GM12875 (cell line): ENCODE data around the gene ZNF316.

Source experiments
- H3K4me3 ChIP-seq: one replicate; pipeline ENCODE4 v1.5.1; 2011; ENCODE audit warnings: low read depth, low read length, control low read depth
- TF ChIP-seq, protein P1 (sequence below): IDR thresholded peaks from 2 replicates; pipeline ENCODE4 v1.5.1; 2011; ENCODE audit warnings: low read depth, mild to moderate bottlenecking, control low read depth, inconsistent platforms, low read length, moderate library complexity, borderline replicate concordance; ENCODE audit not compliant: insufficient read depth

Gene ZNF316

DNA sequence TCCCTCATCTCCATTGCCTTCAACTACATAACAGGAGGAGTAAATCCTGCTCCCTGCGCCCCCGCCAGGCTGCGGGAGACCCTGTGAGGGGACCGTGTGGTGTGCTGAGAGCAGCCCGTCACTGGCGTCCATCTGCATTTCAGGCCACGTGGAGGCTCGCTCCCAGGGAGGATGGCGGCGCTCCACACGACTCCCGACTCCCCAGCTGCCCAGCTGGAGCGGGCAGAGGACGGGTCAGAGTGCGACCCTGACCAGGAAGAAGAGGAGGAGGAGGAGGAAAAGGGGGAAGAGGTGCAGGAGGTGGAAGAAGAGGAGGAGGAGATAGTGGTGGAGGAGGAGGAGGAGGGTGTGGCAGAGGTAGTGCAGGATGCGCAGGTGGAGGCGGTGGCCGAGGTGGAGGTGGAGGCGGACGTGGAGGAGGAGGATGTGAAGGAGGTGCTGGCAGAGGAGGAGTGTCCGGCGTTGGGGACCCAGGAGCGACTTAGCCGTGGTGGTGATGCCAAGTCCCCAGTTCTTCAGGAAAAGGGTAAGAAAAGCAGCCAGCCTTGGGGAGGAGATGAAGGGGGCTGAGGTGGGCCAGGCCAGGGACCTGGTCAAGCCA, 5.2 kb downstream of the ZNF316 start:
- TF ChIP-seq, protein P1, sequence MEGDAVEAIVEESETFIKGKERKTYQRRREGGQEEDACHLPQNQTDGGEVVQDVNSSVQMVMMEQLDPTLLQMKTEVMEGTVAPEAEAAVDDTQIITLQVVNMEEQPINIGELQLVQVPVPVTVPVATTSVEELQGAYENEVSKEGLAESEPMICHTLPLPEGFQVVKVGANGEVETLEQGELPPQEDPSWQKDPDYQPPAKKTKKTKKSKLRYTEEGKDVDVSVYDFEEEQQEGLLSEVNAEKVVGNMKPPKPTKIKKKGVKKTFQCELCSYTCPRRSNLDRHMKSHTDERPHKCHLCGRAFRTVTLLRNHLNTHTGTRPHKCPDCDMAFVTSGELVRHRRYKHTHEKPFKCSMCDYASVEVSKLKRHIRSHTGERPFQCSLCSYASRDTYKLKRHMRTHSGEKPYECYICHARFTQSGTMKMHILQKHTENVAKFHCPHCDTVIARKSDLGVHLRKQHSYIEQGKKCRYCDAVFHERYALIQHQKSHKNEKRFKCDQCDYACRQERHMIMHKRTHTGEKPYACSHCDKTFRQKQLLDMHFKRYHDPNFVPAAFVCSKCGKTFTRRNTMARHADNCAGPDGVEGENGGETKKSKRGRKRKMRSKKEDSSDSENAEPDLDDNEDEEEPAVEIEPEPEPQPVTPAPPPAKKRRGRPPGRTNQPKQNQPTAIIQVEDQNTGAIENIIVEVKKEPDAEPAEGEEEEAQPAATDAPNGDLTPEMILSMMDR: no peak
- H3K4me3 ChIP-seq: no peak overlapping the region

DNA sequence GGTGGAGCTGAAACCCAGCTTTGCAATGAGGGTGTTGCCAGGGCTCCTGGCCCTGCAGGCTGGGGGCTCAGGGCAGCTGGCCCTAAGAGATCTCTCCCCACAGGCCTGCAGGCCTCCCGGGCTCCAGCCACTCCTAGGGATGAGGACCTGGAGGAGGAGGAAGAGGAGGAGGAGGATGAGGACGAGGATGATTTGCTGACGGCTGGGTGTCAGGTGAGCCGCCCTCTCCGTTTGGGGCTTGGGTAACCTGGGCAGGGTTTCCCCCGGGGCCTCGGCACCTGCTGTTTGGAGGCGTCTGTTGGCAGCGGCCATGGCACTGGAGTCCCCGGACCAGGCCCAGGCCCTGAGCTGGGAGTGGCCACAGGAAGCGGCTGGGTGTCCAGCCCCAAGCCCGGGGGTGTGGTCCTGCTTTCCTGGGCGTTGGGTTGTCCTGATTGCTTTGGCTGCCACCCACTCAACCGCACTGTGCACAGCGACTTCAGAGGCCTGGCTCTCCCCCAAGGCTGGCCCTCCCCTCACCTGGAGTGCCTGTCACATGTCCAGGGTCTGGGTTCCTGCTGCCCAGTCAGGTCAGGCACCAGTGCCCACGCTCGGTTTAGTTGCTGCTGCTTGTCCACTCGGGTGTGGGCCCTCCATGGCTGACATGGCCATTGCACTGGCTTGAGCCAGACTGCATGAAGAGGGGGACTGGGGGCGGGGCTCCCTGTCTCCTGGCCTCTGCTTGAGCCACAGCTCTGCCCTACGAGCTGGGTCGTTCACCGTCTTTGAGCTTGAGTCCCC, 5.9 kb downstream of the ZNF316 start:
- TF ChIP-seq, protein P1: no peak
- no peak overlapping the region for H3K4me3 ChIP-seq

DNA sequence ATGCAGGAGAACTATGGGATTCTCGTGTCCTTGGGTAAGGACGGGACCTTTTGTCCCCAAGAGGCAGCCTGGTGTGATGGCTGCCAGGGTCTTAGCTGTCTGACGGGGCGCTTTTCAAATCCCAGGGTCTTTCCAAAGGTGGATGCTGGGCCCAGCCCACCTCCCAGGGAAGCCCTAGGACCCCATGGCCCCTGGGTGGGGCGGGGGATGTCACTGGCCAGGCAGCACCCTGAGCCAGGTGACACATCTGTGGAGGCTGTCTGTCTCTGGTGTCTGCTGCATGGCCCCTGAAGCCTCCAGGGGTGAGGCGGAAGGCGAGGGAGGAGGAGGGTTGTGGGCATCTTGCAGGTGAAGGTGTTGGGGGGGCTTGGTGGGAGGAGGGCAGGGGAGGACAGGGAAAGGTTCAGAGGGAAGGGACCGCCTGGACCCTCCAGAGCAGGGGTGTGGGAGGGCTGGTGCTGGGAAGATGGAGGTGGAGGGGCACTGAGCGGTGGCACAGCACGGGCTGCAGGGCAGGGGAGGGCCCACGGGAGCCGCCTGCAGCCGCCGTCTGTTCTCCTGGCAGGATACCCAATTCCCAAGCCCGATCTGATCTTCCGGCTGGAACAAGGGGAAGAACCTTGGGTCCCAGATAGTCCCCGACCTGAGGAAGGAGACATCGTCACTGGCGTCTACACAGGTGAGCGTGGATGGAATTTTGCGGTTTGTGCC, 7.0 kb downstream of the ZNF316 start:
- H3K4me3 ChIP-seq: no peak overlapping the region
- TF ChIP-seq, protein P1: no peak

DNA sequence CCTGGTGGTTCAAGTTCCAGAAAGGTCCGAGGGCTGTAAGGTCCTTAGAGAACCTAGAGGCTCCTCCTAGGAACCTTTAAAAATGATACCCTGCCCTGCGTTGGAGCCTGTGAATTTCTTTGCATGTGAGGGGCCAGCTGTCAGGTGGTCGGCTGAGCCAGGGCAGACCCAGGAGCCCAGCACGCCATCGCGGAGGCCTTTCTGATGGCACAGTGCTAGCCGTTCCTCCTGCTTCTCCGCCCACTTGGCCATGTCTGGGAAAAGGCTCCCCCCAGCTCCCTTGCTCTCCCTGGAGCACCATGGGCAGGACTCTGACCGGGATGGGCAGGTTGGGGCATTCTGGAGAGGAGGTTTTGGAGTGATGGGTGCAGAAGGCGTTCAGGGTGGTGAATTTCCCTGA, 7.6 kb downstream of the ZNF316 start:
- H3K4me3 ChIP-seq: no peak overlapping the region
- TF ChIP-seq, protein P1: no peak

DNA sequence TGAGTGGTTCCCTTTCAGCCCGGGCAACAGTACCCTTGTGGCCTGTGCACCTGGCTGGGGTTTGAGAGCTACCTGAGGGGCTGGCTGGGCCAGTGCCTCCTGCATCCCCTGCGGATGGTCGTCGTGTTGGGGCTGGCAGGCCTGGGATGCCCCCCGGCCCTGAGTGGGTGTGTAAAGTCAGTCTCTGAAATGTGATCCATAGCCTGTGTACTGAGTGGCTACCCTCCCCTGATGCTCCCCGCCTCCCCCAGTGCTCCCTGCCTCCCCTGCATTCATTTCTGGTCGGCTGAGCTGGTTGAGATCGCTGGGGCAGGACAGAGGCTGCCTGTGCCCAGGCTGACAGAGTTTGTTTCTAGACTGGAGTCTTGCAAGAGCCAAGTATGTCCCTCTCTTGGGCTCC, 9.3 kb downstream of the ZNF316 start:
- H3K4me3 ChIP-seq: no peak overlapping the region
- TF ChIP-seq, protein P1: no peak

DNA sequence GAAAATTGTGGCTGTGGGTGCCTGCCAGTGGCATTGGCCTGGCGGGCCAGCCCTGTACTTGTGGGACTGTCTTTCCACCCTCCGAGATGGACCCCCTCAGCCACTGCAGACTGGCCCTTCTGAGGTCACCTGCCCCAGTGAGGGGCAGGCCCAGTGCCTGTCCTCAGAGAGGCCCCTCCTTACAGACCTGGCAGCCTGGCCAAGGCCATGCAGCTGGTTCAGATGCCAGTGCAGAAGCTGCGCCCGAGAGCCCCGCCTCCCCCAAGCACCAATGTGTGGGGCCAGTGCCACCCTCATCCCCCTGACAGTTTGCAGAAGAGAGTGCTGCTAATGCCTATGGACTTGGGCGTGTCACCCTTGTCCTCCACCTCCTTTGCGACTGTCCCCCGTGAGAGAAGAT, 10.0 kb downstream of the ZNF316 start:
- H3K4me3 ChIP-seq: no peak overlapping the region
- TF ChIP-seq, protein P1: no peak

DNA sequence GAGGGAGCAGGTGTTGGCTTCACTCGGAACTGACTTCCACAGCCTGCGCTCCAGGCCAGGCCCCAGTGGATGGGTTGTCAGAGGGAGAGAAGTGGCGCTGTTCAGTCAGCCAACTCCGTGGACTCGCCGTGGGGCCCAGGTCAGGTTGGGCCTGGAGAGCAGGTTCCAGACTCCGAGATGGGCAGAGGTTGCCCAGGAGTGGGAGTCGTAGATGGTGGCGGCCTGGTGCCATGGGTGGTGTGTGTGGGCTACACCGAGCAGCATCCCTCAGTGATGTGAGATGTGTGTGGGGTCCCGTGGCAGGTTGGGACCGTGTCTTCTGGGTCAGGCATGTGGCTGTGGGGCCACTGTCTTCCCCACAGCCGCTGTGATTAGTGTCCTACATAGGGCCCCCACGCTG, 10.4 kb downstream of the ZNF316 start:
- H3K4me3 ChIP-seq: no peak overlapping the region
- TF ChIP-seq, protein P1: no peak
